Amniotic epithelial cell (primary cell): ENCODE measurements around the gene ELAVL2.

Experiments used
- DNase-seq: peaks from one replicate; pipeline ENCODE4 v3.0.0-alpha.2; 2010; ENCODE audit warnings: low read depth

ELAVL2 gene

DNA sequence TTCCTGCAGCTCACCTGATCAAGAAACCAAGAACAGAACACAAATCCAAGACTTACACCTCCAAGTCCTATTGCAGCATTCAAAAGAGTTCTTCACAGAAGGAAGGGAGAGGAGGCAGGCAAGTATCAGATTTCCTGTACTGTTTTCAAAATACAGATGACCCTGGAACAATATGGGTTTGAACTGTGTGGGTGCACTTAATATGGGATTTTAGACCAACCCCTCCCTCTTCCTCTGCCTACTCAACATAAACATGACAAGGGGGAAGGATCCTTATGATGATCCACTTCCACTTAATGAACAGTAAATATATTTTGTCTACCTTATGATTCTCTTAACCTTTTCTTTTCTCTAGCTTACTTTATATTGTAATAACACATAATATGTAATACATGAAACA, 104.6 kb downstream of the ELAVL2 start:
- DNase-seq = no peak

DNA sequence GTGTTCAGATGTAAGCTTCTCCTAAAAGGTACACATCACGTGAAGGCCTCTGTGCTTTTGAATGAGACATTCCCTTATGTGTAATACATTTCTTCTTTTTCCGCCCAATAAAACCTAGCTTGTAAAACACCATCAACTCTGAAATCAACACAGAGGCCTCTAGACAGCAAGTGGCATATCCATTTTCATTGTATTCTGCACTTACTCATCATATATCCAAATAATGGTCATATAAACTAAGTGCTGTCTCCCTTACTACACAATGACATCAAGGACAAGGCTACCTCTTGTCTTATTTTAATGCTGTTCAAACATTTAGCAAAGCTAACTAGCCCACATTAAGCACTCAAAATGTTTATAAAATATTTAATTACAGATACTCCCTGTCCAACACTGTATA, 108.5 kb downstream of the ELAVL2 start:
- no peak for DNase-seq

DNA sequence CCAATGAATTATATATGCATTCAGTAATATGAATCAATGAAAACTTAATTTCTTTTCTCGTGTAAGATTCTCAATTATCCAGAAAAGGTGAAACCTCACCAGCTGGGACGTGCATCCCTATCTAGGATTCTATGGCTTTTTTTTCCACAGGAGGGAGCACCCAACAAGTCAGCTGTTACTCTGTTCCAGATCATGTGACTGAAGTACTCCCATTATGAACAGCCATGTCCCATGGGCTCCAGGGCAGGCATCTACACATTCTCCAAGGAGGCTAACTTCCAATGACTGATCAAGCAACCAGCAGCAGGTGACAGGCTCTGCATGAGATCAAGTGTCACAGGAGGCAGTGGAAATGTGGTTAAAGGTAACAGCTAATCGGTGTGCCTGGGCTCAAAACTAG, 118.8 kb downstream of the ELAVL2 start:
- no peak for DNase-seq

DNA sequence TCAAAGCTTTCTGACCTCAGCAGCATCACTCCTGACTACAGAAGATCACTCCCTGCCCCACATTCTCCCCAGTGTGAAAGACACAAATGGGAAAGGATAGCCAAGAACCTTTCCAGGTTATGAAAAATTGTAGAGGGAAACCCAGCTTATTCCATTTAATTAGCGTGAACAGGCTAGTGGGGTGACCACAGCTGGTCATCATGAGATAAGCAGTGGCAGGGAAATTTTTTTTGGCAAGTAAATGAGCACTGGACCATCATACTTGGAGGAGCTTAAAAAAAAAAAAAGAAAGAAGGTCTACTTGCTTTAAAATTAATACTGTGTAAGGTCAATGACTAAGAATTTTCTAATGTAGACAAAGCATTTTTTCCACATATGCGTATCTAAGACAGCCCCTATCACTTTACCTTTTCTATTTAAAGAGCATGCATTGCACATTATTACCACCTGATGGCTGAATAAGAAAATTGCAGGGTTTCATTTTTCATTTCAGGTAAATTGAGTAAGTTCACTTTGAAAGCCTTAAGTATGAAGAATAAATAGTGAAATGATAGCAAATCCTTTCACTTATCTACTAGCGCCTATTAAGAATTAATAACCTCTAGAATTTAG, 123.6 kb downstream of the ELAVL2 start:
- DNase-seq = no peak

- DNase-seq = no peak
Measured at GRCh38 chr9:23701291-23701690, 124.7 kb downstream of the ELAVL2 start.

- no peak for DNase-seq
Measured at GRCh38 chr9:23700359-23700758, 125.7 kb downstream of the ELAVL2 start.

DNA sequence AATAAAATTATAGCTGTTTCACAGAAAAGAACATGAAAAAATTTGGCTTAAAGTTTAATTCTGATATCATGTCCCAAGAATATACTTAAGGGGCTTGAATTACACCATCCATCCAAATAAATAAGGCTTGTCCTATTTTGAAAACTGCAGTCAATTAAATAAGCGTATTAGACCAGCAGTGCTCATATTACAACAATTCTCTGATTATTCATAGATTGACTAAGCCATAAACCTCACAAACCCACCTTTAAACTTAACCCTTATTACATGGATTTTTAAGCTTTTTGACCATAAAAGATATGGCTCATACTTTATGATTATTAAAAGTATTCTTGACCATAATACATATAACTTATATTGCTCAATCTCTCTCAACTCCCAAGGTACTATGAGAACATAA, 127.9 kb downstream of the ELAVL2 start:
- no peak for DNase-seq

DNA sequence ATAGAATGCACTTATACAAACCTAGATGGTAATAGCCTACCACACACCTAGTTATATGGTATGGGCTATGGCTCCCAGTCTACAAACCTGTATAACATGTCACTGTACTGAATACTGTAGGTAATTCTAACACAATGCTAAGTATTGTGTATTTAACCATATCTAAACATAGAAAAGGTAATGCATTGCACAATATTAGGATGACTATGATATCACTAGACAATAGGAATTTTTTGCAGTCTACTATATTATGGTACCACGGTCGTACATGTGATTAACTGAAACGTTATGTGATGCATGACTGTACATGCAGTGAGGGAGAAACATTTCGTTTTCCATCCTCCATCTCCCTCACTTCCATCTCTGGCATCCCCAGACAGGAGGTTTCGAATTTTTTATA, 130.5 kb downstream of the ELAVL2 start:
- no peak for DNase-seq

DNA sequence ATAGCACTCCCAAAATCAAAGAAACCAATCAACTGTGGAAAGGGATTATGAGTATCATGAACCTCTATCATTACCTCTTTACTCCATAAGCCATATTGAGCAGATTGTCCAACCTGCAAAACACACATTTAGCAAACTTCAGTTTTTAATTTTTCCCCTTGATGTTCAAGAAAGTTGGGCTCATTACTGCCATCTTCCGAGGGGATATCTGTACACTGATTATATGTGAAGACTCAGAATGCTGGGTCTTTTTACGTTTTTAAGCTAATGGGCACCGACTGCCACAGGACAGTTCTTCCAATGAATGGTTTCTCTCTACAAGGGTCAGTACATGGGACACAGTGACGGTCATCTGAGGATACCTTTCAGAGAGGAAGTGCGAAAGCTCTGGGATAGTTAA, 132.7 kb downstream of the ELAVL2 start:
- DNase-seq = no peak

GRCh38 chr9:23686896-23687295, 139.1 kb downstream of the ELAVL2 start:
- no peak for DNase-seq

DNA sequence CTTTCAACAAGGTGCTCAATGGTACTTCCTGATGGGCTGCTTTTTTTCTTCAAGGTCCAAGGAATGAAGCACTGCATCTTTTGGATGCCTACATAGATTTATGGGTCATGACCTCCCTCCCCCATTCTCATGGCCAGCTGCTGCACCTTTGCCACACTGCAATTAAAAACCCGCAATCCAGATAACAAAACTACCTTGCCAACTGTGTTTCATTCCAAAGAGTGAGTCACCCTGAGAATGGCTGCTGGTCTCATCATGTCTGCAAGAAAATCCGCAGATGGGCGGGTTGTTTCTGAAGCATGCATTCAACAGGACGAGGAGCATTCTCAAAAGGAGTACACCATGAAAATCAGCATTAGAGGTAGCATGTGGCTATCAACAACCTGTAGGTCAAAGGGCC, 139.8 kb downstream of the ELAVL2 start:
- no peak for DNase-seq

- no peak for DNase-seq
Measured at GRCh38 chr9:23683611-23684061, 142.4 kb downstream of the ELAVL2 start.

GRCh38 chr9:23682891-23683431, 143.1 kb downstream of the ELAVL2 start:
- DNase-seq = no peak

GRCh38 chr9:23682352-23682751, 143.7 kb downstream of the ELAVL2 start:
- DNase-seq = no peak

GRCh38 chr9:23677446-23677845, 148.6 kb downstream of the ELAVL2 start:
- no peak for DNase-seq

GRCh38 chr9:23674016-23674585, 151.9 kb downstream of the ELAVL2 start:
- no peak for DNase-seq

GRCh38 chr9:23672151-23672550, 153.9 kb downstream of the ELAVL2 start:
- no peak for DNase-seq

DNA sequence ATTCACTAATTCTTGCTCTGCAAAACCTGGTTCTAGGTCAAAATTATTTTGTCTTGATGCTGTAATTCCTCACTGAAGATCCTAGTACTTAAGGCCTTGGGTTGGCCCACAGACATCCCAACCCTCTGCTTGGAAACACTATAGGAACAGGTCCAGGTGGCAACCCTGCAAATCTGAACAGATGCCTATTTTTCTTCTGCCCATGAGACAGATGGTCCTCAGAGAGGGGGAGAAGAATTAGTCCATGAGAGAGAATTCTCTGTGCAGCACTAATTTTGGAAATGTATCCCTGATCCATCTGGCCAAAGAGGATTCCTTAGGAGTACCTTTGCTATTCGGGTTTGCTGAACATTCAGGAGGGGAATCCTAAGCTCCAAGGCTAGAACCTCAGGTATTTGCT, 156.3 kb downstream of the ELAVL2 start:
- DNase-seq = no peak

DNA sequence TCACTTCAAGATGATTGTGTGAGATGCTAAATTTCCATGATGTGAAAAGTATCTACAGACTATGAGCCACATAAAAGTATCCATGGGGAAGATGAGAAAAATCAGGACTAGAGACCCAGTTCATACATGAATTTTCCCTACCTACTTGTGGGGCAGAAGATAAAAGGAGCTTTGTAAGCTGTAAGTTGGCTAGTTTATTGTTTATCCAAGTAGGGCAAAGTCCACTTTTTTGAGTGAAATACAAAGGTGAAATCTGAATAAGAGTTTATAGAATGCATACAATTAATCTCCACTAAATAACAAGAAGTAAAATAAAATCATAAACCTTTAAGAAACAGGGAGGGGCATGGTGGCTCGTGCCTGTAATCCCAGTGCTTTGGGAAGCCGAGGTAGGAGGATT, 160.4 kb downstream of the ELAVL2 start:
- DNase-seq = no peak

DNA sequence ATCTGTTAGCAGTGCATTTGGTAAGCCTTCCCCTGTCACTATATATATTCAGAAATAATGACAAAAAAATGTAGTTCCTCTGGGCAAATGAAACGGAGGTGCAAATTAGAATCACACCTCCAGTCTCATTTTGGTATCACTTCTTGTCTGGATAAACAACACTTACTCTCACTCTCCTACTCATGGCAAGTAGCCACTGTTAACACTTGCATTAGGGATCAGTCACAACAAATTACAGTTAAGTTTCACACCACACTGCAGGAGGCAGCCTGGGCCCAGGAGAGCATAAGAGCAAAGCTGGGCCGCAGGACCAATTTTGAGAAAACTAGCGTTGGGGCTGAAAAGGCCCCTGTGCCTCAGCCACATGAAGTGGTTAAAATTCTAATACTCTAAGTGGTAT, 161.0 kb downstream of the ELAVL2 start:
- DNase-seq = no peak

- no peak for DNase-seq
Measured at GRCh38 chr9:23663946-23664345, 162.1 kb downstream of the ELAVL2 start.

- no peak for DNase-seq
Measured at GRCh38 chr9:23663536-23663935, 162.5 kb downstream of the ELAVL2 start.

DNA sequence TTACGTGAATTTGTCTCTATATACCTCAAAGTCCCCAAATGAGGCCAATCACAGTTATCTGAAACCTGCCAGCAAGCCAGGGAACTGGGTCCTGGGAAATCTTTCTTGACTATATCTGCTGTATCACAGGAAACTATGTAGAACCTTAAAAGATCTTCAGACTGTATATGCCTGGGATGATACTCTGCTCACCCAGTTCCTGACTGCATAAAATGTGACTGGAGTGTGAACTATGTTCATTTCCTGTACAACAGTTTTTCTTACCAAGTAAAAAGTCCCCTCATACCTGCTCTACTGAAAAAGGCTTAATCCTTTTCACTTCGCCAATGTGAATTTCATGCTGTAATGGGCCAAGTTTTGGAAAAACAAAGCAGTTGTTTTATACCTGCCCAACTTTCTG, 162.9 kb downstream of the ELAVL2 start:
- no peak for DNase-seq

- DNase-seq = no peak
Measured at GRCh38 chr9:23662320-23662719, 163.7 kb downstream of the ELAVL2 start.
